Urothelium cell line (cell line): ENCODE data around the gene MYRF.

Experiments used
- DNase-seq: peaks from one replicate; pipeline ENCODE4 v3.0.0; 2011; ENCODE audit warnings: low spot score, mixed read lengths
- FAIRE-seq: peaks from 2 replicates; lab custom pipeline; 2011; peaks lifted over from hg19 to GRCh38; lab: Jason Lieb, UNC

MYRF gene

GRCh38 chr11:61837411-61838005 lies 85.1 kb downstream of the MYRF start:
- no peak for FAIRE-seq
- DNase-seq: no peak
